Dermis microvascular lymphatic vessel endothelial cell (primary cell): ENCODE data around the gene PGLYRP4. TPM values are rescaled to one million over a fixed set of nuclear protein-coding genes. Genes with fewer than 3 reads are reported as not detected.

Experiments
- DNase-seq, 2 donors: peaks; one replicate each; pipeline versions ENCODE4 v3.0.0 to v3.0.0-alpha.2; 2010; ENCODE audit warnings: low read depth in 2 of 2
- total RNA-seq: library from RNA; depleted of rRNA; stranded (reverse); fragments of >200 nt; gene quantifications from 2 replicates; pipeline ENCODE4 v1.2.1, GENCODE V29; 2014

PGLYRP4 gene, protein sequence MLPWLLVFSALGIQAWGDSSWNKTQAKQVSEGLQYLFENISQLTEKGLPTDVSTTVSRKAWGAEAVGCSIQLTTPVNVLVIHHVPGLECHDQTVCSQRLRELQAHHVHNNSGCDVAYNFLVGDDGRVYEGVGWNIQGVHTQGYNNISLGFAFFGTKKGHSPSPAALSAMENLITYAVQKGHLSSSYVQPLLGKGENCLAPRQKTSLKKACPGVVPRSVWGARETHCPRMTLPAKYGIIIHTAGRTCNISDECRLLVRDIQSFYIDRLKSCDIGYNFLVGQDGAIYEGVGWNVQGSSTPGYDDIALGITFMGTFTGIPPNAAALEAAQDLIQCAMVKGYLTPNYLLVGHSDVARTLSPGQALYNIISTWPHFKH
- not detected in 2 replicates for total RNA-seq

DNA sequence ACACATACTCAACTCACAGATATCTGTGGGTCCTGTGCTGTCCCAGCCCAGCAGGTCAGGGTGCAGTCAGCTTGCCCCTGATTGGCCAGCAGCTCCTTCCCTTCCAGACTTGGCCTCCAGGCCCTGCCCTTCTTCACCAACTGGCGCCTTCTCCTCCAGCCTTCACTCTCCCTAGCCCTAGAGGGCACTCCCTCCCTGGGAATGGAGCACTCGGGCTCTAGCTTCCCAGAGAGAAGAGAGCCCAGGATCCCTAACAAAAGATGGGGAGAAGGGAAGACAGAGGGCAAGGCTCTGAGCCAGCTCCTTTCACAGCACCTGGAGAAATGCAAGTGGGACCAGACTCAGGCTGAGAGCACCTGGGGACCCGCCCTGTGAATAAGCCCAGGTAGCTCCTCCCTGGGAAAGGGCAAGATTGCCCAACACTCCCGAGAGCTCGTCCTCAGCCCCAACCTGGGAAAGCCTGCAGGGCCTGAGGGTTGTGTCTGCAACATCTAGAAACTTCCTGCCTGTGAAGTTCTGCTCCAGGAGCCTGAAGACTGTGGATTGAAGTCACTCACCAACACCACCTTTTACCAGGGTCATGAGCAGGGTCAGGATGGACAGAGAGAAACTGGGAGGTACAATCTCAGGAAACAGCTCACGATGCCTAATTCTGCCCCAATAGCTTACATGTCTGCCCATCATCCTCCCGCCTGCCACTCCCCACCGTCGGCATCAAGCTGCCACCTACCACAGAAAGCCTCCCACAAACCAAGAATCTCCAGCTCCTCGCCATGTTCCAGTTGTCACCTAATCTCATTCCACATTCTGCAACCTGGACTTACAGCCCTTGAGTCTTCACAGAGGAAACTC lies at the start of gene PGLYRP4:
TSS of gene PGLYRP4 (minus strand) at position 331 of the 852 bp plus-strand sequence. CDS start 909 bp downstream, outside the sequence.
- no peak for DNase-seq

DNA sequence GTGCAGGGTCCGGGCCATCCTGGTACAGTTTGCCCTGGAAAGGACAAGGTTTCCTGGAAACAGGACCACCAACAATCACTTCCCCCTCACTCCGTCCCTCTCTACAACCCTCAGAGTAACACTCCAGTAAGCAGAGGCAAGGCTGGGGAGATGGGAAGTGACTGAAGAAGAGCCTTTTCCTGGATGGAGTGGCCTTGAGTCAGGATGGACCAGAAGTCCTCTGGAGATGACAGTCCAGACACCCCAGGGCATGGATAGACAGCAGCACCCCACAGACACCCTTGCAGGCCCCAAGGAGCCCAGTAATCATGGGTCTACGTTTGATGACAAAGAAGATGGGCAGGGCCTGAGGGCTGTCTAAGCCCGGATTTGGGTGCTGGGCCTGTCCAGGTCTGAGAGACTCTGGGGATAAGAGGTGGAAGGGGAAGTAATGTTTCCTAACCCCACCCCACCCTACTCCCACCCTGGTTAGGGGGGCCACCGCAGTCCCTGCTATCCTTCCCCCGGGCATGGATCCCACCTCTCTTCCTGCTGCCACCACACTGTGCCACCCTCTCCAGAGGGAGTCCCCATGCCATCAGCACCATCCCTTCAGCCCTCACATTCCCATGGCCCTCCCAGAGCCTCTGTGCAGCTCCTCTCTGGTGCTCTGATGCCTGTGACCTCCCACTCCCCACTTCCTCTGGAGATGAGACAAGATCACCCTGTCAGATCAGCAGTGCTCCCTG lies 49.4 kb upstream of the PGLYRP4 start:
- DNase-seq, result no peak

DNA sequence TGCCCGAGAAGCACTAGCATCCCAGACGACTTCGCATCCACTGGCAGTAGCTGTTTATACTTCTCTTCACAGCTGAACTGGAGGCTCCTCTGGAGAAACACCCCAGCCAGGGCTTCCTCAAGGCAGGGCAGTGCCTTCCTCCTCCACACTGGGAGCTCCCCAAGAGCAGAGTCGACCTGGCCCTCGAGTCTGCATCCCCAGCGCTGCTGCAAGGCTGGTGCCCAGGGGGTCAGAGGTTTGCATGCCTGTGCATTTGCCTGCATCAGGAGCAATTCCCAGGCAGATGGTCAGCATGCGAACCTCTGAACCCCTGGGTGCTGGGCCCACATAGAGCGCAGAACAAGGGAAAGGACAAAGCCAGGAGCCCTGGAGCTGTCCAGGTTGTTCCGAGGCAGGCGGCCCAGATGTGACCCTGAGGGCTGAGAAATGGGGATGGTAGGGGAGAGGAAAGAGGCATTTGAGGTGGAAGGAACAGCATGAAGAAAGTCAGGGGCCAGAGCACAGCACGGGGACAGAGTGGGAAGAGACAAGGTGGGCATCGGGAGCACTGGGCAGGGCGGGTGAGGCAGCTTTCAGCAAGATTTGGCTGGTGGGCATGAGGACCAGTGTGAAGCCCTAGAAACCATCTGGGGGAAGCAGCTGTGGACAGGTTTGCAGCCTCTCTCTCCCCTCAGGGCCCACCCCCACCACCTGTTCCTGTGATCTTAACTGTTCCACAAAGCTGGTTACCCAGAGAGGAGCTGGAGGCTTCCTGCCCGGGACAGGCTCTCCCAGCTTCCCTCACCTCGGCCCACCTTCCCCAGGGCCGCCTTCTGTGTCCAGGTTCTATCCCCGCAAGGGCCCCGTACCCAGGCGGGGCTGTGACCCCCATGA lies 48.6 kb upstream of the PGLYRP4 start:
- no peak for DNase-seq

DNA sequence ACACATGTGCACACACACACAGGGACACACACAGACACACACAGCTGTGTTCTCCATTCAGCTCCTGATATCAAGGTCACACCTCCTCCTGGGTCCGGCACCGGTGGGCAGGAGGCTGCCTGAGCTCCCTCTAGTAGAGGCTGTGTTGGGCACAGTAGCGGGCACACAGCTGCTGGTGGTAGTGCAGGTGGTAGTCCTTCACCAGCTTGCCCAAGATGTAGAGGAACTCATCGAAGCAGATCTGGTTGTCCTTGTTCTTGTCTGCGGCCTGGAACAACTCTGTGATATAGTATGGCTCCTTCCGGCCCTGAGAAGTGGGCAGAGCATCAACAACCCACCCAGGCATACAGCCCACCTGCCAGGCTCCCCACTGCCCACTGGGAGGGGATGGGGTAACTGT lies 47.8 kb upstream of the PGLYRP4 start:
- no peak for DNase-seq

DNA sequence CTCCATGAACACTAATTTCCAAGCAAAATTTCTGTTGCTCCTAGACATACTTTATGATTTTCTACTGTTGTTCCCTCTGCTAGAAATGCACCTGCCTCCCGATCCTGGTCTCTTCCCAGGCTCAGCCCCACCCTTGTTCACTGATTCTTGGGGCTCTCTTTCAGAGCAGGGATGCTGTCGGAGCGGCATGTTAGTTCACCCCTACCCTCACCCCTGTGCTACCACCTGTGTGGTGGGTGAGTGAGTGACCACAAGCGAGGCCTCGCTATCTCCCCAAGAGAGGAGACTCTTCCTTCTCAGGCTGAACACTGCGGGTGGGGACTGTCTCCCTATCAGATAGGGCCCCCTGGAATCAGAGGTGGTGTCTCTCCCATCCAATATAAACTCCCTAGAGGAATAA lies 47.1 kb upstream of the PGLYRP4 start:
- no peak for DNase-seq

DNA sequence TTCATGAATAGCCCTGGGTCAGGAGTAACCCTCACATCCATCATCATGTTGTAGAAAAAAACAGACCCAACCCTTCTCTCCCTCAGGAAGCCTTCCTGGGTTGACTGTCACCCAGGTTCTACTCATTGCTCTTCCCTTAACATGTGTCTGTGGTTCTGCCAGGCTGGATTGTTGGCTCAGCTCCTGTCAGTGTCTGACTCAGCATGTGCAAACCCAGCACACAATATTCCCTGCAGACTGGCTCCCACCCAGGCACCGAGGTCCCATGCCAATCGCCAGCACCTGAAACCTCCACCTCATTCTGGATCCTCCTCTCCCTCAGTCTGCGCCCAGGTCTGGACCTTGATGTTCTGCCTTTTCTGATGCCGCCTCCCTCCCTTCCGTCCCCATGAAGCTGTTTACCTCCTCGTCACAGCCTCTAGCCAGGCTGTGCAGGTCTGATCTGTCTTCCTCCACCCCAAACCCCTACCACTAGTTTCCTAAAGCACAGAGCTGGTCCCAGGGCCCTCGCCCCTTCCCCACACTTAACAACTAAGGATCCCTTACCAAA lies 46.6 kb upstream of the PGLYRP4 start:
- no peak for DNase-seq

DNA sequence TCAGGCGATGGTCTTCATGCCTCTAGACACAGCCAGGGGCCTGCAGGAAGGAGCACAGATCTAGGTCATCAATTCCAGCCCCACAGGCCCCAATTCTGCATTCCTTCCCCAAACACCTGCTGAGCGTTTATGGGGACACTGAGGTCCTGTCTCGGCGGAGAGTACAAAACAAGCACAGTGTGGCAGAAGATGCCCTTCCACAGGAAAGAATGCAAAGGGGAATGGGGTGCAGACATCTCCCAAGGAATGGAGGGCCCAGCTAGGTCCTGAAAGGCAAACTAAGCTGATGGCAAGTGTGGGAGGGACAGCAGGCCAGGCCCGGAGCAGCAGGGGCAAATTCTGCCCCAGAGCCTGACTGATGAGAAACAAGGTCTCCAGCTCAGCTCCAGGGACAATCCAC lies 45.8 kb upstream of the PGLYRP4 start:
- DNase-seq, result no peak

DNA sequence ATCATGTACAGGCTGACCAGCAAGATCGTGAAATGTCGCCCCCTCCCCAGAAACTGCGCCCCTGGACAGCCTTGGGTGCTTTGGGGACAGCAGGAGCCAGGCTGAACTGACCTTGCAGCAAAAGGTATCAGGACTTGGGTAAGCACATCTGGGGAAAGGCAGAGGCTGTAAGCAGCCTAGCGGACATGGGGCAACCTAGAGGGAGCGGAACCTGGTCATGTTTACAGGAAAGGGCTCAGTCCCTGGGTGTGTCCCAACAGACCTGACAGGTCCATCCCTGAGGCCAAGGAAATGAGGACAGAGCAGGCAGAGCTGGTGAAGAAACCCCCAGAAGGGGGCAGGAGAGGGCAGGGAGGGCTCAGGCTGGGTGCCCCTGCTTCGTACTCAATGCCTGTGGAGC lies 45.3 kb upstream of the PGLYRP4 start:
- DNase-seq, result no peak

DNA sequence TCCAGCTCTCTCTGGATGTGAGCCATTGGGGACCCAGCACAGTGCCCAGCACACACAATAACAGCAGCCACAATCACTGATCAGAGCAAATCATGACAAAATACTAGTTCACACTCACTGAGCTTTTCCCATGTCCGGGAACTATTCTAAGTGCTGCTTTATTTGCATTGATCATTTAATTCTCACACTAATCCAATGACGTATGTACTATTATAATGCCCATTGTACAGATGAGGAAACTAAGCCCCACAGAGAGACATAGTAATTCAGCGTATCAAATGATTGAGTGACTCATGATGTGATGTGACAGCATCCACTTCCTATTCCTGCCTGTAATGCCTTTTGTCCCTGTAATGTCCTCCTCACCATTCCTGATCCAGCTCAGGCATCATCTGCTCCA lies 44.2 kb upstream of the PGLYRP4 start:
- no peak for DNase-seq

DNA sequence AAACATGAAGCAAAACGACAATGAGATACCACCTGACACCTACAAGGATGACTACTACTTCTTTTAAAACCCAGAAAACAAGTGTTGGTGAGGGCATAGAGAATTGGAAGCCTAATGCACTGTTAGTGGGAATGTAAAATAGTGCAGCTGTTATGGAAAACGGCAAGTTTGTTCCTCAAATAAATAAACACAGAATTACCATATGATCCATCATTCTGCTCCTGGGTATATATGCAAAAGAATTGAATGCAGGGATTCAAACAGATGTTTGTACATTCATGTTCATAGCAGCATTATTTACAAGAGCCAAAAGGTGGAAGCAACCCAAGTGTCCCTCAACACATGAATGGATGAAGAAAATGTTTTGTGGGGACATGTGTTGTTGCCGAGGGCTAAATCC lies 43.6 kb upstream of the PGLYRP4 start:
- no peak for DNase-seq

DNA sequence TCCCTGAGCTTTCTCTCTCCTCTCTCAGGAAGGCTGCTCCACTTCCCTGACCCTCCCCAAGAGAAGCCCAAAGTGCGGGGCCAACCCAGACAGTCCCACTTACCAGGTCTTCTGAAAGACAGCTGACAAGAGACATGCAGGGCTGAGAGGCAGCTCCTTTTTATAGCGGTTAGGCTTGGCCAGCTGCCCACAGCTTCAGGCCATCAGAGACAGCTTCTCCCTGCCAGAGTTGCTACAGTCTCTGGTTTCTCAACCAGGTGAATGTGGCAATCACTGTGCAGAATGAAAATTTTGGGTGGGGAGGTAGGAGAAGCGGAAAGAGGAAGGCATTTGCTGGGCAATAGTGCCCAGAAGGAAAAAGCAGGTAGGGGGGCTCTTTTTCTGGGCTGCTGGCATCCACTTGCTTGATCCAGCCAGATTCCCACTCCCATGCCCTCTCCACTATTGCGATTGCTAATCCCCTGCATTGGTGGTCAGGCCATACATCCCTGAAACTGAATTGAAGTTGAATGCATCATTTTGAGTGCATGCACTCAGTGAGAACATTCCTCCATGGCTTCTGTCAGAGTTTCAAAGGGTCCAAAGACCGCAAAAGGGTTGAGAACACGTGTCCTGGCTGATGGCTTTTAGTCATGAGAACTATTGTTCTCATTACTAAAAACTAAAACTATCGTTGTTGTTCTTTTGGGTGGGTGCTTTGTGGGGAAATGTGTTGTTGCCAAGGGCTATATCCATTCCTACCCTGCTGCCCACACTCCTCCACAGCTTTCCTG lies 42.5 kb upstream of the PGLYRP4 start, which contains the start of gene S100A8:
TSS of gene S100A8 (minus strand) at position 136 of the 773 bp plus-strand sequence. CDS start 538 bp downstream, outside the sequence.
- no peak for DNase-seq

DNA sequence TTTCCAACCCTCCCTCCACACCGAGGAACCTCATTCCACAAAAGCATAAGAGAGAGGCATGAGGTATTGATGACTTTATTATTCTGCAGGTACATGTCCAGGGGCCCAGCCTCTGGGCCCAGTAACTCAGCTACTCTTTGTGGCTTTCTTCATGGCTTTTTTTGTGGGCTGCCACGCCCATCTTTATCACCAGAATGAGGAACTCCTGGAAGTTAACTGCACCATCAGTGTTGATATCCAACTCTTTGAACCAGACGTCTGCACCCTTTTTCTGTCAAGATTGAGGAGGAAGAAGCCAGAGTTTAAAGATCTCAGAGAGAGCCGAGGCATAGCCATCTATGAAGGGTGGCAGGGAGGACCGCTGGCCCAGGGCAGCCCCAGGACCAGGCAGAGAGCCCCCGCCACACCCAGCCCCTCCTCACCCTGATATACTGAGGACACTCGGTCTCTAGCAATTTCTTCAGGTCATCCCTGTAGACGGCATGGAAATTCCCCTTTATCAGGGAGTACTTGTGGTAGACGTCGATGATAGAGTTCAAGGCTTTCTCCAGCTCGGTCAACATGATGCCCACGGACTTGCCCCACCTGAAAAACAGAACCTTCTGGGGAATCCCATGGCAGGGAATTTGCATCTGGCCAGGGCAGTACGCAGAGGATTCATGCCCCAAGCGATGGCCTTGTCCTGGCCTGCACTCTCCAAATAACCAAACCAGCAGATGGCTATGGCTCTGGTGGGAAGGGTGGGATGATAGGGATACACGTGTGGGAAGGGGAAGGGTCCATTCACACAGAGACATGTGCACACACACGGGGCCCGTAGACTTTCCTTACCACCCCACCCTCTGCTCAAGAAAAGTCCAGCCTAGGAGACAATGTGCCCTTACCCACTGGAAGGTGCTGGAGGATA lies 41.6 kb upstream of the PGLYRP4 start:
- DNase-seq, result no peak

DNA sequence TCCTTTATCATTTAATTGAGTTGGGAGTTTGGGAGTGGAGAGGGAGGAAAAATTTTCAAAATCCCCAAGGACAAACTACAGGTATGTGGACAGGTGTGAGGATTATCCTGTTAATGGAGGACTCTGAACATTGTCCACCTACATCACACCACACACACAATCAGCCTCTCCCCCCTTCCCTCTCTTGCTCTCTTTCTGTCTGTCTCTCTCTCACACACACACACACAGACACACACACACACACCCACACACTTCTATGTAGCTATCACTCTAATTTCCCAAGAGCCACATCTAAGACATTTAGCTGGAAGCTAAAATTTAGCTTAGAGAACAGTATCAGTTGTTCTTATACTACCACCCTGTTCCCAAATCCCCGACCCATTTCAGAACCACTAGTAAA lies 40.8 kb upstream of the PGLYRP4 start:
- DNase-seq, result no peak

DNA sequence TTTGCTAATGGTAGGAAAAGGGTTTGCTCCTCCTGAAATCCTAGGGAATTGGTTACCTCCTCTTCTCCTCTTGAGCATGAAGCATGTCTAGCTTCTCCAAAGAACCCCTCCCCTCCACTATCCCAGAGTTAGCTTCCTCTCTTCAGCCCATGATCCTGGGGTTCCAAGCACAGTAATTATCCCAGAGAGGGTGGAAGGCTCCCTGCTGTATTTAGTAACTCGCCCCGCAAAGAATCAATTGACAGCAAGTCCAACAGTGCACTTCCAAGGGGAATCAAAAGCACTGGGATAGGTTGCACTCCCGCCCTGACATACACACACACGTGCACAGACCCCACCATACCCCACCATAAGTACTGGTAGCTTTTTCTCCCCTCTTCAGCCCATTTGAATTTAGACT lies 39.1 kb upstream of the PGLYRP4 start:
- no peak for DNase-seq

DNA sequence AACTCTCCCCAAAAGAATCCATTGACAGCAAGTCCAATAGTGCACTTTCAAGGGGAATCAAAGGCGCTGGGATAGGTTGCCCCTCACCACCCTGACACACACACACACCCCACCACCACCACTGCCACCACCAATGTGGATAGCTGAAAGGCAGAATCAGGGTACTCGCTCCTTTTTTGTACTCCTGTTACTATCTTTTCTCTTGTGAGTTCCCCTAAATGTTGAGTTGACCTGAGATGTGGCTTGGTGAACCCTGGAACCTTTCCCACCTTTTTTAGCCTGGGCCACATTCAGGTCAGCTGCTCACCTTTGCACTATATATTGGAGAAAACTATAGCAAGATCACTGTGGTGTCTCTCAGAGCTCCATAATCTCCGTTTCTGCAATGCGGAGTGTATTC lies 38.4 kb upstream of the PGLYRP4 start:
- no peak for DNase-seq

DNA sequence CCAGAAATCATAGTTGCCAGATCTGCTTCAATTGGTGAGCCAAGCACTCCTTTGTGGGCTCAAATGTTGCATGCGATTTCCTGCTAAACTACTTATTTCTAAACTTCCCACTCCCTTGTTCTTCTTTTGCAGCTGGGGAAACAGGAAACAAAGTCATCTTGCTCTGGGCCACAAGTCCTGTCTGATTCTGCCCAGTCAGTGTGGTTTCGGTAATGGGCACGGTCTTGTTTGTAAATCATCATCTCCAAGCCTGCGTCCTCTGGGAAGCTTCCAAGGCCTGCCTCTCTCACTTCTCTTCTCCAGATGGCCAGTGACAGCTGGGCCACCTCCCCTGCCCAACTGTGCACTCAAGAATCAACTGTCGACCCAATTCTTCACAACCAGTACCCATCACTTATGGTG lies 37.9 kb upstream of the PGLYRP4 start:
- DNase-seq, result no peak

DNA sequence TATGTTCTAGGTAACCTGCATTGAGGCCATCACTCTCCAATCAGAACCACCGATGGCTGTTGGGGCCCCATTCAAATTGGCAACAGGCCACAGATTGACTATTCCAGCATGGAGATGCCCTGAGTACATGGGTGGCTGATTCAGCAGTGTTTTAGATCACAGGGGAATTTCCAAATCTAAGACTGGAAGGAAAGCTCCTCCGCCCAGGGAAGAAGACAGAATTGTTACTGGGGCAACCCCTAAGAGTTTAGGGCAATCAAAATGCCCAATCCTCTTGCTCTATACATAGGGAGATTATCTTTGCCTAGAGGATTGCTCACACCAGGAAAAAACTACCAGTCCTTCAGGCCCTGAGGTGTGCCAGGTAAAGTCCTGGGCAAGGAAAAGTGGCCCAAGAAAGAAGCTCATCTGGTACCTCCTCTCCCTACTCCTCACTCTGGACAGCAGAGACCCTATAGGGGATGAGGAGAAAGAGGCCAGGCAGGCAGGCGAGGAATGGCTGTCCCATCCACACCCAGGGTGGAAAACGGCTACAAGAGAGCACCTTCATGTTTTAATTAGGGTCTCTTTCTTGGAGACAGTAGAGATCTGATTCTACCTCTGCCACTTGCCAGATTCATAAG lies 36.4 kb upstream of the PGLYRP4 start:
- no peak for DNase-seq

DNA sequence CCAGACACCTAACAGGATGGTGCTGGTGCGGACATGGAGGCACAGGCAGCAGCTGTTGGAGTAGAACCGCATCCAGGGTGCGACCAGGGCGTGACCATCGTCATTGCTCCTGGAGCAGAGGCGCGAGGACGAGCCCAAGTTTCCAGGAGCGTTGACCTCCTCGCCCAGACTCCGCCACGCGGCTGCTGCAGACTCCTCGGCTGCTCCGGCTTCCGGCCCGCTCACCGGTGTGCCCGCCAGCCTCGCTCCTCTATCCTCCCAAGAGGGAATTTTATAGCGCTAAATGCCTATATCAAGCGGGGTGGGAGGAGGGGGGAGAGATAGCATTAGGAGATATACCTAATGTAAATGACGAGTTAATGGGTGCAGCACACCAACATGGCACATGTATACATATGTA lies 32.1 kb upstream of the PGLYRP4 start:
- no peak for DNase-seq
